Stomach (tissue), 9 donors: ENCODE results near the gene CCT3. TPM values are rescaled to one million over a fixed set of nuclear protein-coding genes. Genes with fewer than 3 reads are reported as not detected.

ENCODE experiments used
- DNase-seq, 2 donors: peaks; one replicate each; pipeline versions ENCODE4 v3.0.0 to v3.0.0-alpha.2; 2013 to 2019
- H3K27ac ChIP-seq, 5 donors: fragments of 200-600 bp in 4 of 5; sonication (generic) in 4 of 5; one replicate each; pipeline ENCODE4 v1.5.1; 2013 to 2019; ENCODE audit warnings: mild to moderate bottlenecking in 1 of 5, moderate library complexity in 1 of 5
- H3K27me3 ChIP-seq, 3 donors: fragments of 200-600 bp; sonication (generic); one replicate each; pipeline ENCODE4 v1.5.1; 2017 to 2019; ENCODE audit warnings: mixed run types in 1 of 3
- H3K36me3 ChIP-seq, 4 donors: fragments of 200-600 bp; sonication (generic); 1 replicate in 3 of 4; 2 replicates in 1 of 4; pipeline ENCODE4 v1.5.1; 2016 to 2019
- H3K4me1 ChIP-seq, 4 donors: fragments of 200-600 bp; sonication (generic); one replicate each; pipeline ENCODE4 v1.5.1; 2016 to 2019
- H3K4me3 ChIP-seq, 4 donors: fragments of 200-600 bp; sonication (generic) in 3 of 4; one replicate each; pipeline ENCODE4 v1.5.1; 2016 to 2019; ENCODE audit warnings: mild to moderate bottlenecking in 1 of 4
- H3K9me3 ChIP-seq, 4 donors: fragments of 200-600 bp; sonication (generic); one replicate each; pipeline ENCODE4 v1.5.1; 2016 to 2019
- EP300 ChIP-seq: sonication (generic); formaldehyde crosslinking; IDR thresholded peaks from one replicate; pipeline ENCODE4 v1.6.1; 2017; ENCODE audit warnings: antibody characterized with exemption
- POLR2A ChIP-seq, 4 donors: fragments of 450-650 bp; IDR thresholded peaks; one replicate each; pipeline ENCODE4 v1.6.1; 2016; ENCODE audit warnings: antibody characterized with exemption in 4 of 4, control low read depth in 2 of 4, mild to moderate bottlenecking in 1 of 4, moderate library complexity in 1 of 4
- POLR2AphosphoS5 ChIP-seq, 3 donors: sonication (generic); formaldehyde crosslinking; IDR thresholded peaks; one replicate each; pipeline ENCODE4 v1.6.1; 2016; ENCODE audit warnings: antibody characterized with exemption in 3 of 3
- whole genome bisulfite sequencing, 5 donors: extraction: QIAGEN DNeasy Blood & Tissue Kit in 3 of 5; methylation state at CpG; one replicate each; pipeline versions ENCODE4 v1.1.5 to v1.1.7; 2013 to 2018; 5-methylcytosine and 5-hydroxymethylcytosine counted together
- intact Hi-C: fragments of 100-400 bp; cut with DNase I; formaldehyde crosslinking; loops from one replicate; pipeline ENCODE4 v1.15.1; 2023; ENCODE audit warnings: low total_unique reads
- polyA plus RNA-seq, 3 donors: library from polyadenylated mRNA; stranded (reverse); fragments of 200-250 nt; gene quantifications; one replicate each; pipeline ENCODE4 v1.2.3, GENCODE V29; 2013
- total RNA-seq, 5 donors: library from RNA; depleted of rRNA; stranded (reverse); fragments of >200 nt; gene quantifications; one replicate each; pipeline versions ENCODE4 v1.1.0 to v1.2.3, GENCODE V29; 2014 to 2016
- TF ChIP-seq, protein P1 (sequence below), 7 experiments: fragments of 450-650 bp in 4 of 7; fragments of 200-600 bp in 3 of 7; sonication (generic) in 3 of 7; IDR thresholded peaks; one replicate each; pipeline ENCODE4 v1.5.1; 2016 to 2019; ENCODE audit warnings: antibody characterized with exemption in 7 of 7, control low read depth in 2 of 7, mild to moderate bottlenecking in 1 of 7
- donor health status: healthy with polysubstance abuse.
- donor health status: Bipolar disorder and iron deficiency.
- donor health status: healthy.

Gene CCT3
- total and polyA plus RNA-seq, 8 donors, result 39.1 to 252 (median 119) TPM

DNA sequence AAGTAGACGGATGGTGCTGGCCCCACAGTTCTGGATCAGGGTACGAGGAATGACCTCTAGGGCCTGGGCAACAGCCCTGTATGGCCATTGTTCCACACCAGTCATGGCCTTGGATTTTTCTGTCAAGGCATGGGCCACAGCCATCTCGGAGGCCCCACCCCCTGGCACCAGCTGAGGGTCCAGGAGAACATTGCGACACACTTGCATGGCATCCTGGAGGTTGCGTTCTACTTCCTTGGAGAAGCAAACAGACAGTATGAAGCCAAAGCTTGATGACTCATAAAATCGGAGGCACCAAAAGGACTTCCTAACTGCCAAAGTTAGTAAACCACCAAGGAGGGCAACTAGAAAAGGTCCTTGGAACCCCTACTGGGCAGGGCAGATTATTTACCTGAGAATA lies 27.1 kb downstream of the CCT3 start:
- intact Hi-C loops, result no loop called here
- Histone ChIP-seq H3K4me3 (no peak overlapping the region), H3K27ac (no peak overlapping the region), H3K4me1 (no peaks in the 10 kb centered on the region), H3K9me3 (no peaks in the 10 kb centered on the region), H3K36me3 (peaks cover 74 to 100% (median 100%) of the 10 kb centered on the region in 4 donors), H3K27me3 (no peaks in the 10 kb centered on the region)
- no peak for TF ChIP-seq POLR2AphosphoS5 (IDR thresholded peaks at IDR 0.05)
- no peak for TF ChIP-seq EP300
- no peak for TF ChIP-seq POLR2A (IDR thresholded peaks at IDR 0.05)
- 72 to 90% (median 86%) methylated on average over 6 of the region's 6 CpGs for WGBS, 5 donors
- no peak for DNase-seq

DNA sequence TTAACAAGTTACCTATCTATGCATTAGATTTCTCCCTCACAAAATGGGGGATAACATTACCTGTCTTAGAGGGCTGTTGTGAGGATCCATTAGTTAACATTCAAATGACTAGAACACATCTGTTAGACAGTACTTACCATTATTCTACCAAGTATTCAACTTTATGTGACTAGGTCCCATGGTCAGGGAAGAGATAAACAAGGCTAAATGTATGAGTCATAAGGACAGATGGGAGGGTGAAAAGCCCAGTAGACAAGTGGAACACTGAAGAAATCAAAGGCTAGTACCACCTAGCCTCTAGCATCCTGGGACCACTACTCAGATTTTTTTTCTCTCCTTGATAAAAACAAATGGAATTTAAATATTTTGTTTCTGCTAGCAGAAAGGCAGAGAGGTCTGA lies 30.0 kb downstream of the CCT3 start:
- Histone ChIP-seq H3K4me1 (no peaks in the 10 kb centered on the region), H3K36me3 (peaks cover 49 to 94% (median 91%) of the 10 kb centered on the region in 4 donors), H3K27ac (no peak overlapping the region), H3K27me3 (no peaks in the 10 kb centered on the region), H3K4me3 (no peak overlapping the region), H3K9me3 (no peaks in the 10 kb centered on the region)
- intact Hi-C loops, result no loop called here
- DNase-seq, result no peak
- TF ChIP-seq POLR2A (IDR thresholded peaks at IDR 0.05) (no peak), EP300 (no peak), POLR2AphosphoS5 (IDR thresholded peaks at IDR 0.05) (no peak)
- TF ChIP-seq, protein P1, sequence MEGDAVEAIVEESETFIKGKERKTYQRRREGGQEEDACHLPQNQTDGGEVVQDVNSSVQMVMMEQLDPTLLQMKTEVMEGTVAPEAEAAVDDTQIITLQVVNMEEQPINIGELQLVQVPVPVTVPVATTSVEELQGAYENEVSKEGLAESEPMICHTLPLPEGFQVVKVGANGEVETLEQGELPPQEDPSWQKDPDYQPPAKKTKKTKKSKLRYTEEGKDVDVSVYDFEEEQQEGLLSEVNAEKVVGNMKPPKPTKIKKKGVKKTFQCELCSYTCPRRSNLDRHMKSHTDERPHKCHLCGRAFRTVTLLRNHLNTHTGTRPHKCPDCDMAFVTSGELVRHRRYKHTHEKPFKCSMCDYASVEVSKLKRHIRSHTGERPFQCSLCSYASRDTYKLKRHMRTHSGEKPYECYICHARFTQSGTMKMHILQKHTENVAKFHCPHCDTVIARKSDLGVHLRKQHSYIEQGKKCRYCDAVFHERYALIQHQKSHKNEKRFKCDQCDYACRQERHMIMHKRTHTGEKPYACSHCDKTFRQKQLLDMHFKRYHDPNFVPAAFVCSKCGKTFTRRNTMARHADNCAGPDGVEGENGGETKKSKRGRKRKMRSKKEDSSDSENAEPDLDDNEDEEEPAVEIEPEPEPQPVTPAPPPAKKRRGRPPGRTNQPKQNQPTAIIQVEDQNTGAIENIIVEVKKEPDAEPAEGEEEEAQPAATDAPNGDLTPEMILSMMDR (IDR thresholded peaks at IDR 0.05), result no peak

- 65 to 81% (median 77%) methylated on average over 2 of the region's 2 CpGs for WGBS, 5 donors
- Histone ChIP-seq H3K27me3 (no peaks in the 10 kb centered on the region), H3K36me3 (peaks cover 37 to 65% (median 63%) of the 10 kb centered on the region in 4 donors)
These were observed 32.9 kb downstream of the CCT3 start for GRCh38 chr1:156305215-156305614.

DNA sequence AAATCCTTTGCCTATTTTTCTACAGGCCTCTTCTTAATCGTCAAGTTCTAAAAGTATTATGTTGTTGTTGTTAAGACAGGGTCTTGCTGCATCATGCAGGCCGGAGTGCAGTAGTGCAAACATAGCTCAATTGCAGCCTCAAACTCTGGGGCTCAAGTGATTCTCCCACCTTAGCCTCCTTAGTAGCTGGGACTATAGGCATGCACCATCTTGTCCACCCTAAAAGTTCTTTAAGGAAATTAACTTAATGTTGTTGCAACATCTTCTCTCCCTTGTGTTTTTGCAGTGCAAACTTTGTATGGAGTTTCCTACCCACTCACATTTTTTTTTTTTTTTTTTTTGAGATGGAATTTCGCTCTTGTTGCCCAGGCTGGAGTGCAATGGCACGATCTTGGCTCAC lies 34.9 kb downstream of the CCT3 start:
- TF ChIP-seq EP300, result no peak
- TF ChIP-seq, protein P1 (IDR thresholded peaks at IDR 0.05), result no peak
- no peak for TF ChIP-seq POLR2A (IDR thresholded peaks at IDR 0.05)
- no peak for TF ChIP-seq POLR2AphosphoS5 (IDR thresholded peaks at IDR 0.05)
- Histone ChIP-seq H3K9me3 (no peaks in the 10 kb centered on the region), H3K4me1 (no peaks in the 10 kb centered on the region), H3K4me3 (no peak overlapping the region), H3K27me3 (no peaks in the 10 kb centered on the region), H3K27ac (no peak overlapping the region), H3K36me3 (peaks cover 17 to 45% (median 43%) of the 10 kb centered on the region in 4 donors)
- no peak for DNase-seq
- WGBS, 5 donors, result 93 to 97% (median 95%) methylated on average over 3 to 4 of the region's 4 CpGs
- intact Hi-C loops, result no loop called here

More at GRCh38 chr1:156305215-156305614, 32.9 kb downstream of the CCT3 start:
- no peak overlapping the region for H3K4me3 ChIP-seq
- no peaks in the 10 kb centered on the region for H3K9me3 ChIP-seq
- no peaks in the 10 kb centered on the region for H3K4me1 ChIP-seq
- intact Hi-C loops, result no loop called here
- DNase-seq, result no peak
- TF ChIP-seq POLR2AphosphoS5 (IDR thresholded peaks at IDR 0.05), result no peak
- no peak for TF ChIP-seq POLR2A (IDR thresholded peaks at IDR 0.05)
- TF ChIP-seq EP300, result no peak
- TF ChIP-seq, protein P1 (IDR thresholded peaks at IDR 0.05), result no peak
- H3K27ac ChIP-seq, result no peak overlapping the region

DNA sequence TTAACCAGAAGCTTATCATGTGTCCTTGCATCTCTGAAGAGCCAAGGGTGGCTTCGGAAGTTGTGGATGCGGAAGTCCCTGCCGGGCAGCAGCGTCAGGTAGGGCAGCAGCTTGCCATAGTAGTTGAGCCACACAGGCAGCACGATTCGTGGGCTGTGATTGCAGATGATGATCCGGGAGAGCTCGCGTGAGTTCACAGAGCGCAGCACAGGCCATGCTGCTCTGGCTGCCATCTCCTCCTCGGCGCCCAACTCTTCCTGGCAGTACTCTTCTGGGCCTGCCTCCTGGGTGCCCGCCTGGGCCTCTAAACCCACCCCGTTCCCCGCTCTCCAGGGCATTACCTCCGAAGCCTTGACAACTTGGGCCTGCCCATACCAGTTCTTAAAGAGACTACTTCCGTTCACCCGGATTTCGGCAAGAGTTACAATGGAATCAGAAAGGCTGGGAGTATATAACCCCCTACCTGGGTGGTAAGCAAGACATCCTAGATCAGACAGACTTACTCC lies 39.2 kb downstream of the CCT3 start, which contains the start of gene VHLL:
VHLL (minus strand) TSS at position 456 of the 506 bp plus-strand sequence; CDS start at position 338, 118 bp downstream.
- intact Hi-C loops, result no loop called here
- Histone ChIP-seq H3K4me1 (peaks cover 8 to 20% (median 16%) of the 10 kb centered on the region in 4 donors), H3K4me3 (no peak within 1 kb of the TSS), H3K27ac (no peak within 1 kb of the TSS), H3K9me3 (no peaks in the 10 kb centered on the region), H3K36me3 (peaks cover 0 to 5% (median 3%) of the 10 kb centered on the region in 4 donors), H3K27me3 (no peaks in the 10 kb centered on the region)
- TF ChIP-seq EP300 (no peak), POLR2AphosphoS5 (IDR thresholded peaks at IDR 0.05) (no peak), POLR2A (IDR thresholded peaks at IDR 0.05) (no peak)
- TF ChIP-seq, protein P1 (IDR thresholded peaks at IDR 0.05), result no peak
- WGBS, 5 donors, result 89 to 94% (median 90%) methylated on average over 15 to 19 of the region's 19 CpGs
- no peak for DNase-seq
